ENCODE data around the gene DRGX. TPM values are rescaled to one million over a fixed set of nuclear protein-coding genes. Genes with fewer than 3 reads are reported as not detected.

The DRGX gene
- polyA plus RNA-seq, 1 donor from 2014 or later = not detected

DNA sequence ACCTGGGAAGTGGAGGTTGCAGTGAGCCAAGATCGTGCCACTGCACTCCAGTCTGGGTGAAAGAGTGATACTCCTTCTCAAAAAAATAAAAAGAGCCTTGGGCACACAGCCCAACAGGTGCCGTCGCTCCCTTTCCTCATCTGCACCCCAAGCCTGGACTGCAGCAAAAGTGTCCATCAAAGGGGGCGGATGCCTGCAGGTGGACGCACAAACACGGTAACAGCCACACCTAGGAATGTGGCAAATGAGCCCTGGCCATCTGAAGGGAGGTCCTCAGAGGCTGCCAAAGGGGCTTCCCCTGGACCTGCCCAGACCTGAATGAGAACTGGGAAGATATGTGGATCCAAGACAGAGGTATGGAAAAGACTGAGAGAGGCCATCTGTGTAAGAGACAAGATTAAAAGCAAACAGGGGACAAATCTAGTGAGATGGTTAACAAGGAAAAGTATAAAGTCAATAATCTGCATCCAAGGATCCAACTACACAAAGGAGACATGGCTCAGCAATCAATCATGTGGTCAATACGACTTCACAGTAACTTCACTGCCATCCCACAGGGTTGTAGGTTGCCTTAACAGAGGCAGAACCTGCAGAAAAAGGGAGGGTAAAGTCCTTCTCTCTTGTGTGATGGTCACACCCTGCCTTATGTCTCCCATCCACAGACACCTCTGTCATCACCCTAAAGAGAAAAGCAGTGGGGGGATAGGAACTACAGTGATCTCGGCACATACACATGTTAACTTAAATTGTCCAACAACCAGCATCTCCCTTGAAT, 25.4 kb downstream of the DRGX start:
- no peak overlapping the region for H3K27ac ChIP-seq (ENCODE audit: low read length)
- TF ChIP-seq CTCF (IDR thresholded peaks at IDR 0.05; ENCODE audit: poor library complexity, severe bottlenecking) = no peak
- TF ChIP-seq MXI1 (conservative IDR thresholded peaks at IDR 0.05; ENCODE audit: poor library complexity, severe bottlenecking) = no peak
- H3K79me2 ChIP-seq (replicated peaks; ENCODE audit: insufficient read depth, low read length) = no peaks in the 10 kb centered on the region
- no peak overlapping the region for H3K4me2 ChIP-seq (ENCODE audit: low read length)
- H3K27me3 ChIP-seq (ENCODE audit: insufficient read depth, low read depth, low read length) = no peaks in the 10 kb centered on the region
- no peaks in the 10 kb centered on the region for H3F3A ChIP-seq (ENCODE audit: insufficient read depth, low read length, poor library complexity, severe bottlenecking)
- no peaks in the 10 kb centered on the region for H3K9me3 ChIP-seq (ENCODE audit: low read length)
- H3K4me3 ChIP-seq (ENCODE audit: low read length) = no peak overlapping the region
- no peak overlapping the region for H3K9ac ChIP-seq (ENCODE audit: low read length)
- no peak overlapping the region for H2AFZ ChIP-seq (ENCODE audit: low read depth, low read length)
- no peaks in the 10 kb centered on the region for H3K36me3 ChIP-seq (ENCODE audit: insufficient read depth, low read length)
- H4K20me1 ChIP-seq (ENCODE audit: insufficient read depth) = no peaks in the 10 kb centered on the region
- H3K9me2 ChIP-seq (ENCODE audit: insufficient read depth, low read length) = no peaks in the 10 kb centered on the region

- H3K27ac ChIP-seq (ENCODE audit: low read length) = no peak overlapping the region
- TF ChIP-seq MXI1 (conservative IDR thresholded peaks at IDR 0.05; ENCODE audit: poor library complexity, severe bottlenecking) (no peak), CTCF (IDR thresholded peaks at IDR 0.05; ENCODE audit: poor library complexity, severe bottlenecking) (no peak), EP300 (conservative IDR thresholded peaks at IDR 0.05; ENCODE audit: poor library complexity, severe bottlenecking) (no peak), RAD21 (conservative IDR thresholded peaks at IDR 0.05) (no peak), EZH2 (IDR thresholded peaks at IDR 0.05; ENCODE audit: borderline replicate concordance, insufficient read depth, low read length, poor library complexity, severe bottlenecking) (no peak), POLR2AphosphoS5 (IDR thresholded peaks at IDR 0.05) (no peak), TAF1 (IDR thresholded peaks at IDR 0.05; ENCODE audit: low read depth) (no peak), SMC3 (conservative IDR thresholded peaks at IDR 0.05; ENCODE audit: poor library complexity) (no peak)
- TF ChIP-seq, protein P1, sequence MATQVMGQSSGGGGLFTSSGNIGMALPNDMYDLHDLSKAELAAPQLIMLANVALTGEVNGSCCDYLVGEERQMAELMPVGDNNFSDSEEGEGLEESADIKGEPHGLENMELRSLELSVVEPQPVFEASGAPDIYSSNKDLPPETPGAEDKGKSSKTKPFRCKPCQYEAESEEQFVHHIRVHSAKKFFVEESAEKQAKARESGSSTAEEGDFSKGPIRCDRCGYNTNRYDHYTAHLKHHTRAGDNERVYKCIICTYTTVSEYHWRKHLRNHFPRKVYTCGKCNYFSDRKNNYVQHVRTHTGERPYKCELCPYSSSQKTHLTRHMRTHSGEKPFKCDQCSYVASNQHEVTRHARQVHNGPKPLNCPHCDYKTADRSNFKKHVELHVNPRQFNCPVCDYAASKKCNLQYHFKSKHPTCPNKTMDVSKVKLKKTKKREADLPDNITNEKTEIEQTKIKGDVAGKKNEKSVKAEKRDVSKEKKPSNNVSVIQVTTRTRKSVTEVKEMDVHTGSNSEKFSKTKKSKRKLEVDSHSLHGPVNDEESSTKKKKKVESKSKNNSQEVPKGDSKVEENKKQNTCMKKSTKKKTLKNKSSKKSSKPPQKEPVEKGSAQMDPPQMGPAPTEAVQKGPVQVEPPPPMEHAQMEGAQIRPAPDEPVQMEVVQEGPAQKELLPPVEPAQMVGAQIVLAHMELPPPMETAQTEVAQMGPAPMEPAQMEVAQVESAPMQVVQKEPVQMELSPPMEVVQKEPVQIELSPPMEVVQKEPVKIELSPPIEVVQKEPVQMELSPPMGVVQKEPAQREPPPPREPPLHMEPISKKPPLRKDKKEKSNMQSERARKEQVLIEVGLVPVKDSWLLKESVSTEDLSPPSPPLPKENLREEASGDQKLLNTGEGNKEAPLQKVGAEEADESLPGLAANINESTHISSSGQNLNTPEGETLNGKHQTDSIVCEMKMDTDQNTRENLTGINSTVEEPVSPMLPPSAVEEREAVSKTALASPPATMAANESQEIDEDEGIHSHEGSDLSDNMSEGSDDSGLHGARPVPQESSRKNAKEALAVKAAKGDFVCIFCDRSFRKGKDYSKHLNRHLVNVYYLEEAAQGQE (IDR thresholded peaks at IDR 0.05; ENCODE audit: borderline replicate concordance) = no peak
Observed at GRCh38 chr10:49369216-49370162, 26.4 kb downstream of the DRGX start.

More at GRCh38 chr10:49369216-49370162, 26.4 kb downstream of the DRGX start:
- Histone ChIP-seq H3K9ac (ENCODE audit: low read length) (no peak overlapping the region), H3K36me3 (ENCODE audit: insufficient read depth, low read length) (no peaks in the 10 kb centered on the region), H3K9me3 (ENCODE audit: low read length) (no peaks in the 10 kb centered on the region), H3K27me3 (ENCODE audit: insufficient read depth, low read depth, low read length) (no peaks in the 10 kb centered on the region), H3F3A (ENCODE audit: insufficient read depth, low read length, poor library complexity, severe bottlenecking) (no peaks in the 10 kb centered on the region), H2AFZ (ENCODE audit: low read depth, low read length) (no peak overlapping the region), H3K9me2 (ENCODE audit: insufficient read depth, low read length) (no peaks in the 10 kb centered on the region), H4K20me1 (ENCODE audit: insufficient read depth) (no peaks in the 10 kb centered on the region), H3K79me2 (replicated peaks; ENCODE audit: insufficient read depth, low read length) (no peaks in the 10 kb centered on the region), H3K4me3 (ENCODE audit: low read length) (no peak overlapping the region), H3K4me2 (ENCODE audit: low read length) (no peak overlapping the region)
